Ishikawa (cell line): Measurements from ENCODE around the gene TRPV4.

Experiments used
- CREB1 ChIP-seq: IDR thresholded peaks from 2 replicates; pipeline ENCODE4 v1.6.1; 2012; ENCODE audit warnings: low read depth
- TAF1 ChIP-seq: IDR thresholded peaks from 2 replicates; pipeline ENCODE4 v1.6.1; 2012; ENCODE audit warnings: low read depth, mild to moderate bottlenecking

- TF ChIP-seq TAF1 (no peak), CREB1 (no peak)
Measured at GRCh38 chr12:109860977-109861376, 27.8 kb upstream of the TRPV4 start.
